Heart left ventricle (tissue), 13 donors: ENCODE measurements around the gene HJV.

ENCODE experiments used
- CTCF ChIP-seq, 12 donors: fragments of 200-600 bp; sonication (generic) in 4 of 12; IDR thresholded peaks; one replicate each; pipeline versions ENCODE4 v1.5.0 to v1.8.0; 2018 to 2022; ENCODE audit warnings: antibody characterized with exemption in 12 of 12, mild to moderate bottlenecking in 5 of 12
- POLR2A ChIP-seq, 2 donors: fragments of 450-650 bp; IDR thresholded peaks; one replicate each; pipeline ENCODE4 v1.6.1; 2017; ENCODE audit warnings: antibody characterized with exemption in 2 of 2, mild to moderate bottlenecking in 2 of 2, moderate library complexity in 2 of 2
- donor health status: ischemic (EF 13 %, LVEDD 7.1; RV severe dilation, severe dysfunction).
- donor health status: DM: no; HTN: yes; CAD: no.
- donor health status: DM: no; HTN: no; CAD: no.
- donor health status: ischemic (EF 25% LVEDD 6.9; RV normal size, moderate dysfunction).
- donor health status: ischemic (EF 25% LVEDD 5.7; RV mildly dilated, moderate dysfunction).
- donor health status: ischemic (EF 35%, LVEDD 5.7; RV mildly dilated, moderate dysfunction).
- donor health status: nonischemic (EF 11% LVEDD 7.7; RV severe dilation, severe dysfunction).
- donor health status: DM: yes; HTN: yes; CAD: no.
- donor health status: PGD.
- donor health status: ischemic (EF 29% LVEDD 5.4; RV normal size, mild dysfunction).
- donor health status: nonischemic (EF 23%, LVEDD 6.1; RV moderate dilation, normal function).

- TF ChIP-seq CTCF (IDR thresholded peaks at IDR 0.05) (no peak), POLR2A (IDR thresholded peaks at IDR 0.05) (peak in 1 of 2 donors; percentile 58)
Measured at GRCh38 chr1:145992502-145992936, 29.0 kb downstream of the HJV start.
